Measurements from ENCODE around the gene COX4I1.

The COX4I1 gene

GRCh38 chr16:85844169-85844481 lies 44.6 kb downstream of the COX4I1 start:
- in situ Hi-C loops (cut with HindIII; ENCODE audit: low pct_unique_long_range_greater_than_20kb, low sequenced_read_pairs), result no loop called here

GRCh38 chr16:85844786-85845185 lies 45.3 kb downstream of the COX4I1 start:
- in situ Hi-C loops (cut with HindIII; ENCODE audit: low pct_unique_long_range_greater_than_20kb, low sequenced_read_pairs), result no loop called here
- DNase-seq (ENCODE audit: low read depth in 1 of 2, low spot score in 1 of 2), result no peak
- TF ChIP-seq JUND (IDR thresholded peaks at IDR 0.05; ENCODE audit: low read depth), result no peak

More at GRCh38 chr16:85844169-85844481, 44.6 kb downstream of the COX4I1 start:
- DNase-seq (ENCODE audit: low read depth in 1 of 2, low spot score in 1 of 2), result no peak
- TF ChIP-seq JUND (IDR thresholded peaks at IDR 0.05; ENCODE audit: low read depth), result no peak

- no peak for DNase-seq (ENCODE audit: low read depth in 1 of 2, low spot score in 1 of 2)
- TF ChIP-seq JUND (IDR thresholded peaks at IDR 0.05; ENCODE audit: low read depth), result no peak
- in situ Hi-C loops (cut with HindIII; ENCODE audit: low pct_unique_long_range_greater_than_20kb, low sequenced_read_pairs), result no loop called here
These were observed 45.8 kb downstream of the COX4I1 start for GRCh38 chr16:85845266-85845665.

- no peak for TF ChIP-seq JUND (IDR thresholded peaks at IDR 0.05; ENCODE audit: low read depth)
- no peak for DNase-seq (ENCODE audit: low read depth in 1 of 2, low spot score in 1 of 2)
- in situ Hi-C loops (cut with HindIII; ENCODE audit: low pct_unique_long_range_greater_than_20kb, low sequenced_read_pairs), result no loop called here
These were observed 47.0 kb downstream of the COX4I1 start for GRCh38 chr16:85846461-85846860.

- DNase-seq (ENCODE audit: low read depth in 1 of 2, low spot score in 1 of 2), result no peak
- TF ChIP-seq JUND (IDR thresholded peaks at IDR 0.05; ENCODE audit: low read depth), result no peak
- in situ Hi-C loops (cut with HindIII; ENCODE audit: low pct_unique_long_range_greater_than_20kb, low sequenced_read_pairs), result no loop called here
These were observed 47.5 kb downstream of the COX4I1 start for GRCh38 chr16:85847036-85847435.

GRCh38 chr16:85847681-85848601 lies 48.4 kb downstream of the COX4I1 start:
- TF ChIP-seq JUND (IDR thresholded peaks at IDR 0.05; ENCODE audit: low read depth), result no peak
- no peak for DNase-seq (ENCODE audit: low read depth in 1 of 2, low spot score in 1 of 2)
- in situ Hi-C loops (cut with HindIII; ENCODE audit: low pct_unique_long_range_greater_than_20kb, low sequenced_read_pairs), result no loop called here

- TF ChIP-seq JUND (IDR thresholded peaks at IDR 0.05; ENCODE audit: low read depth), result no peak
- no peak for DNase-seq (ENCODE audit: low read depth in 1 of 2, low spot score in 1 of 2)
- in situ Hi-C loops (cut with HindIII; ENCODE audit: low pct_unique_long_range_greater_than_20kb, low sequenced_read_pairs), result no loop called here
These were observed 49.5 kb downstream of the COX4I1 start for GRCh38 chr16:85848986-85849385.

GRCh38 chr16:85849388-85849787 lies 49.9 kb downstream of the COX4I1 start:
- TF ChIP-seq JUND (IDR thresholded peaks at IDR 0.05; ENCODE audit: low read depth), result no peak
- in situ Hi-C loops (cut with HindIII; ENCODE audit: low pct_unique_long_range_greater_than_20kb, low sequenced_read_pairs), result no loop called here
- no peak for DNase-seq (ENCODE audit: low read depth in 1 of 2, low spot score in 1 of 2)

GRCh38 chr16:85850344-85850880 lies 50.9 kb downstream of the COX4I1 start:
- in situ Hi-C loops (cut with HindIII; ENCODE audit: low pct_unique_long_range_greater_than_20kb, low sequenced_read_pairs), result no loop called here
- DNase-seq (ENCODE audit: low read depth in 1 of 2, low spot score in 1 of 2), result no peak
- TF ChIP-seq JUND (IDR thresholded peaks at IDR 0.05; ENCODE audit: low read depth), result no peak

- TF ChIP-seq JUND (IDR thresholded peaks at IDR 0.05; ENCODE audit: low read depth), result no peak
- no peak for DNase-seq (ENCODE audit: low read depth in 1 of 2, low spot score in 1 of 2)
- in situ Hi-C loops (cut with HindIII; ENCODE audit: low pct_unique_long_range_greater_than_20kb, low sequenced_read_pairs), result no loop called here
These were observed 51.7 kb downstream of the COX4I1 start for GRCh38 chr16:85851034-85851785.

- no peak for TF ChIP-seq JUND (IDR thresholded peaks at IDR 0.05; ENCODE audit: low read depth)
- in situ Hi-C loops (cut with HindIII; ENCODE audit: low pct_unique_long_range_greater_than_20kb, low sequenced_read_pairs), result no loop called here
- no peak for DNase-seq (ENCODE audit: low read depth in 1 of 2, low spot score in 1 of 2)
These were observed 54.4 kb downstream of the COX4I1 start for GRCh38 chr16:85853547-85854545.

GRCh38 chr16:85854935-85855334 lies 55.4 kb downstream of the COX4I1 start:
- in situ Hi-C loops (cut with HindIII; ENCODE audit: low pct_unique_long_range_greater_than_20kb, low sequenced_read_pairs), result no loop called here
- no peak for TF ChIP-seq JUND (IDR thresholded peaks at IDR 0.05; ENCODE audit: low read depth)
- DNase-seq (ENCODE audit: low read depth in 1 of 2, low spot score in 1 of 2), result no peak

All from T47D (cell line).